Non-pigmented ciliary epithelial cell (primary cell): ENCODE results near the gene CDKN1C.

Experiments used
- DNase-seq: peaks from one replicate; pipeline ENCODE4 v3.0.0-alpha.2; 2010; ENCODE audit warnings: low read depth

The CDKN1C gene

GRCh38 chr11:2890466-2891294 lies 5.1 kb upstream of the CDKN1C start:
- no peak for DNase-seq

GRCh38 chr11:2889362-2890273 lies 4.0 kb upstream of the CDKN1C start:
- DNase-seq = no peak

- peak; percentile 45 for DNase-seq
These were observed 2.8 kb upstream of the CDKN1C start for GRCh38 chr11:2888266-2888968.

- DNase-seq = no peak
These were observed 2.1 kb upstream of the CDKN1C start for GRCh38 chr11:2887515-2888195.

- DNase-seq = no peak
These were observed 1.4 kb upstream of the CDKN1C start for GRCh38 chr11:2886936-2887335.

- DNase-seq = no peak
These were observed 768 bp upstream of the CDKN1C start for GRCh38 chr11:2886191-2886894.

- no peak for DNase-seq
These were observed 428 bp downstream of the CDKN1C start for GRCh38 chr11:2885017-2885677.

GRCh38 chr11:2883979-2884815 lies 1.4 kb downstream of the CDKN1C start:
- no peak for DNase-seq

GRCh38 chr11:2883640-2883978 lies 2.0 kb downstream of the CDKN1C start:
- DNase-seq = no peak

- DNase-seq = no peak
These were observed 3.0 kb downstream of the CDKN1C start for GRCh38 chr11:2882396-2883110.

- no peak for DNase-seq
These were observed 3.6 kb downstream of the CDKN1C start for GRCh38 chr11:2881981-2882375.

- no peak for DNase-seq
These were observed 4.2 kb downstream of the CDKN1C start for GRCh38 chr11:2881076-2881980.

- no peak for DNase-seq
These were observed 4.9 kb downstream of the CDKN1C start for GRCh38 chr11:2880646-2881045.

- DNase-seq = no peak
These were observed 6.8 kb downstream of the CDKN1C start for GRCh38 chr11:2878782-2879181.

GRCh38 chr11:2877474-2877873 lies 8.1 kb downstream of the CDKN1C start:
- no peak for DNase-seq

GRCh38 chr11:2874963-2875362 lies 10.6 kb downstream of the CDKN1C start:
- no peak for DNase-seq

- DNase-seq = no peak
These were observed 14.4 kb downstream of the CDKN1C start for GRCh38 chr11:2870969-2871680.
